ENCODE results near the gene KCNQ1. TPM values are rescaled to one million over a fixed set of nuclear protein-coding genes. Genes with fewer than 3 reads are reported as not detected.

The KCNQ1 gene
- total and polyA plus RNA-seq, 7 donors: 0.48 to 3.1 (median 1.1) TPM

- TF ChIP-seq, protein P1, sequence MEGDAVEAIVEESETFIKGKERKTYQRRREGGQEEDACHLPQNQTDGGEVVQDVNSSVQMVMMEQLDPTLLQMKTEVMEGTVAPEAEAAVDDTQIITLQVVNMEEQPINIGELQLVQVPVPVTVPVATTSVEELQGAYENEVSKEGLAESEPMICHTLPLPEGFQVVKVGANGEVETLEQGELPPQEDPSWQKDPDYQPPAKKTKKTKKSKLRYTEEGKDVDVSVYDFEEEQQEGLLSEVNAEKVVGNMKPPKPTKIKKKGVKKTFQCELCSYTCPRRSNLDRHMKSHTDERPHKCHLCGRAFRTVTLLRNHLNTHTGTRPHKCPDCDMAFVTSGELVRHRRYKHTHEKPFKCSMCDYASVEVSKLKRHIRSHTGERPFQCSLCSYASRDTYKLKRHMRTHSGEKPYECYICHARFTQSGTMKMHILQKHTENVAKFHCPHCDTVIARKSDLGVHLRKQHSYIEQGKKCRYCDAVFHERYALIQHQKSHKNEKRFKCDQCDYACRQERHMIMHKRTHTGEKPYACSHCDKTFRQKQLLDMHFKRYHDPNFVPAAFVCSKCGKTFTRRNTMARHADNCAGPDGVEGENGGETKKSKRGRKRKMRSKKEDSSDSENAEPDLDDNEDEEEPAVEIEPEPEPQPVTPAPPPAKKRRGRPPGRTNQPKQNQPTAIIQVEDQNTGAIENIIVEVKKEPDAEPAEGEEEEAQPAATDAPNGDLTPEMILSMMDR (IDR thresholded peaks at IDR 0.05): no peak
- H3K4me3 ChIP-seq: no peak overlapping the region
- intact Hi-C loops (cut with DNase I): no loop called here
- no peak overlapping the region for H3K27ac ChIP-seq
- H3K27me3 ChIP-seq (ENCODE audit: insufficient read depth in 3 of 3, low read length in 2 of 3): peaks cover 0 to 2% (median 0%) of the 10 kb centered on the region in 3 donors
- H3K9me3 ChIP-seq: no peaks in the 10 kb centered on the region
- ATAC-seq (no peak), DNase-seq (peak; percentile 5 to 35)
- 81 to 87% (median 85%) methylated on average over 28 of the region's 28 CpGs for WGBS, 3 donors
- H3K4me1 ChIP-seq: no peaks in the 10 kb centered on the region
- no peaks in the 10 kb centered on the region for H3K36me3 ChIP-seq (ENCODE audit: insufficient read depth in 1 of 2, low read depth in 1 of 2)
These were observed 146.4 kb downstream of the KCNQ1 start for GRCh38 chr11:2590965-2591754.

DNA sequence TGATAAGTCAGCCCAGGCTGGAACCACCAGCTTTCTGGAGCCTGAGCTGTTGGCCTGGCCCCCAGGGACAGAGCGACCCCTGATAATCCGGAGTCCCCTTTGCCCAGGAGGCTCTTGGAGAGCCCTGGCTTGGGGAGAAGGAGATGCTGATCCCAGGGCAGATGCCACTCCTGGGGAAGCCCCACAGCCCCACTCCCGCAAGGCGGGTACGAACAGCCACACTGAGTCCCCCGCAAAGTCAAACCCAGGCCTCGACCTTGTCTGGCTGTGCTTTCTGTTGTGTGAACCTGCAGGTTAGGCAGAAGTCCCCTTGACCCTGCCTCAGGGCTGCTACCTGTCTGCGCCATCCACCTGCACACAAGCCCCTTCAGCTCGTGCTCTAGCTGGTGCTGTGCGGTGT lies 147.0 kb downstream of the KCNQ1 start:
- ATAC-seq (no peak), DNase-seq (peak; percentile 4 to 45)
- Histone ChIP-seq H3K9me3 (no peaks in the 10 kb centered on the region), H3K27ac (no peak overlapping the region), H3K36me3 (ENCODE audit: insufficient read depth in 1 of 2, low read depth in 1 of 2) (no peaks in the 10 kb centered on the region), H3K4me3 (no peak overlapping the region), H3K4me1 (no peaks in the 10 kb centered on the region), H3K27me3 (ENCODE audit: insufficient read depth in 3 of 3, low read length in 2 of 3) (peaks cover 0 to 2% (median 0%) of the 10 kb centered on the region in 3 donors)
- TF ChIP-seq, protein P1 (IDR thresholded peaks at IDR 0.05): no peak
- intact Hi-C loops (cut with DNase I): no loop called here
- WGBS, 3 donors: 92 to 98% (median 96%) methylated on average over 10 of the region's 10 CpGs

GRCh38 chr11:2592559-2593392 lies 148.0 kb downstream of the KCNQ1 start:
- DNase-seq (peak; percentile 4 to 36), ATAC-seq (no peak)
- 92 to 97% (median 95%) methylated on average over 15 to 16 of the region's 16 CpGs for WGBS, 3 donors
- no peaks in the 10 kb centered on the region for H3K4me1 ChIP-seq
- TF ChIP-seq, protein P1 (IDR thresholded peaks at IDR 0.05): no peak
- intact Hi-C loops (cut with DNase I): no loop called here
- no peaks in the 10 kb centered on the region for H3K9me3 ChIP-seq
- no peak overlapping the region for H3K4me3 ChIP-seq
- no peaks in the 10 kb centered on the region for H3K36me3 ChIP-seq (ENCODE audit: insufficient read depth in 1 of 2, low read depth in 1 of 2)
- no peak overlapping the region for H3K27ac ChIP-seq
- H3K27me3 ChIP-seq (ENCODE audit: insufficient read depth in 3 of 3, low read length in 2 of 3): peaks cover 0 to 2% (median 0%) of the 10 kb centered on the region in 3 donors

- no peak for ATAC-seq
- TF ChIP-seq, protein P1 (IDR thresholded peaks at IDR 0.05): no peak
- Histone ChIP-seq H3K4me3 (no peak overlapping the region), H3K27ac (no peak overlapping the region), H3K9me3 (peaks cover 3% of the 10 kb centered on the region), H3K36me3 (ENCODE audit: insufficient read depth in 1 of 2, low read depth in 1 of 2) (no peaks in the 10 kb centered on the region), H3K4me1 (no peaks in the 10 kb centered on the region), H3K27me3 (ENCODE audit: insufficient read depth in 3 of 3, low read length in 2 of 3) (peaks cover 0 to 2% (median 0%) of the 10 kb centered on the region in 3 donors)
- peak; percentile 7 to 23 for DNase-seq
- WGBS, 3 donors: 93 to 96% (median 94%) methylated on average over 15 of the region's 15 CpGs
- intact Hi-C loops (cut with DNase I): no loop called here
These were observed 148.7 kb downstream of the KCNQ1 start for GRCh38 chr11:2593393-2593950.

Measured in psoas muscle (tissue), 8 donors.